AG09319 (cell line): ENCODE results near the gene ABHD16B.

ENCODE experiments used
- DNase-seq: peaks from one replicate; pipeline ENCODE4 v3.0.0-alpha.2; 2010; ENCODE audit warnings: low read depth; ENCODE audit errors: extremely low read depth
- CTCF ChIP-seq: IDR thresholded peaks from 2 replicates; pipeline ENCODE4 v1.5.1; 2011; ENCODE audit warnings: low read depth, mild to moderate bottlenecking, inconsistent platforms, low read length, moderate library complexity

The ABHD16B gene

GRCh38 chr20:63843778-63844177, 17.5 kb upstream of the ABHD16B start:
- DNase-seq, result no peak
- no peak for TF ChIP-seq CTCF

- no peak for DNase-seq
- no peak for TF ChIP-seq CTCF
Observed at GRCh38 chr20:63844511-63844991, 16.7 kb upstream of the ABHD16B start.

- DNase-seq, result no peak
- no peak for TF ChIP-seq CTCF
Observed at GRCh38 chr20:63846128-63846771, 15.0 kb upstream of the ABHD16B start.

- no peak for DNase-seq
- TF ChIP-seq CTCF, result no peak
Observed at GRCh38 chr20:63846888-63847236, 14.4 kb upstream of the ABHD16B start.

GRCh38 chr20:63847237-63848002, 13.9 kb upstream of the ABHD16B start:
- DNase-seq, result no peak
- no peak for TF ChIP-seq CTCF

GRCh38 chr20:63848003-63848911, 13.0 kb upstream of the ABHD16B start:
- DNase-seq, result no peak
- no peak for TF ChIP-seq CTCF
